Caco-2 (cell line): ENCODE results near the gene RNF208. TPM values are rescaled to one million over a fixed set of nuclear protein-coding genes. Genes with fewer than 3 reads are reported as not detected.

Experiments
- BruUV-seq: library from RNA; stranded (reverse); fragments of 400-500 nt; replicated peaks from 2 replicates; lab custom pipeline; 2021; lab: Mats Ljungman, UMichigan
- CTCF ChIA-PET: fragments of 300-600 bp; sonication (Branson Sonifier 250); formaldehyde crosslinking; loops from one replicate; lab custom pipeline; 2022; ENCODE audit warnings: antibody characterized with exemption; lab: Charles Lee
- POLR2A ChIA-PET: fragments of 300-600 bp; sonication (Branson Sonifier 250); formaldehyde crosslinking; loops from one replicate; lab custom pipeline; 2022; ENCODE audit warnings: antibody characterized with exemption; lab: Charles Lee
- DNase-seq, 2 experiments: peaks; one replicate each; pipeline versions ENCODE4 v3.0.0 to v3.0.0-alpha.2; 2020 to 2022
- H3K27me3 ChIP-seq: replicated peaks from 2 replicates; pipeline ENCODE4 v1.6.0; 2011; ENCODE audit warnings: low read length; ENCODE audit not compliant: control insufficient read depth, insufficient read depth
- H3K36me3 ChIP-seq: 2 replicates; pipeline ENCODE4 v1.5.1; 2011; ENCODE audit warnings: low read length; ENCODE audit not compliant: control insufficient read depth, insufficient read depth
- H3K4me1 ChIP-seq: fragments of 250-450 bp; sonication (Bioruptor Pico); 2 replicates; pipeline ENCODE4 v1.5.1; 2020; ENCODE audit warnings: mild to moderate bottlenecking
- H3K4me3 ChIP-seq: 2 replicates; pipeline ENCODE4 v1.5.1; 2011; ENCODE audit warnings: low read depth, mild to moderate bottlenecking, control low read depth, low read length
- H3K9me3 ChIP-seq: fragments of 250-450 bp; sonication (Bioruptor Pico); 2 replicates; pipeline ENCODE4 v1.5.1; 2020; ENCODE audit warnings: mild to moderate bottlenecking, moderate library complexity
- H3K27ac Mint-ChIP-seq: one replicate; pipeline ENCODE4 v1.8.0; 2022; ENCODE audit warnings: mixed read lengths; ENCODE audit not compliant: unreplicated experiment
- H3K27me3 Mint-ChIP-seq: one replicate; pipeline ENCODE4 v1.8.0; 2022; ENCODE audit warnings: mixed read lengths; ENCODE audit not compliant: insufficient read depth, unreplicated experiment
- H3K36me3 Mint-ChIP-seq: one replicate; pipeline ENCODE4 v1.8.0; 2022; ENCODE audit warnings: mild to moderate bottlenecking, mixed read lengths; ENCODE audit not compliant: insufficient read depth, unreplicated experiment
- H3K4me1 Mint-ChIP-seq: one replicate; pipeline ENCODE4 v1.8.0; 2022; ENCODE audit warnings: low read depth, mixed read lengths; ENCODE audit not compliant: unreplicated experiment
- H3K4me3 Mint-ChIP-seq: one replicate; pipeline ENCODE4 v1.8.0; 2022; ENCODE audit warnings: mild to moderate bottlenecking, moderate library complexity, mixed read lengths; ENCODE audit not compliant: unreplicated experiment
- H3K9me3 Mint-ChIP-seq: one replicate; pipeline ENCODE4 v1.8.0; 2022; ENCODE audit warnings: mixed read lengths; ENCODE audit not compliant: unreplicated experiment
- intact Hi-C: fragments of 100-400 bp; cut with micrococcal nuclease; formaldehyde crosslinking; loops from one replicate; pipeline ENCODE4 v1.10.0; 2022; ENCODE audit not compliant: unreplicated experiment
- total RNA-seq: library from RNA; stranded (reverse); gene quantifications from 2 replicates; pipeline ENCODE4 v1.2.3, GENCODE V29; 2022
- TF ChIP-seq, protein P1 (sequence below), 2 experiments: fragments of 200-600 bp in 1 of 2; IDR thresholded peaks; 1 replicate in 1 of 2; 2 replicates in 1 of 2; pipeline versions ENCODE4 v1.5.1 to v1.8.0; 2011 to 2022; ENCODE audit warnings: antibody characterized with exemption in 1 of 2, control low read depth in 1 of 2, inconsistent platforms in 1 of 2, low read depth in 1 of 2, low read length in 1 of 2, mild to moderate bottlenecking in 1 of 2, moderate library complexity in 1 of 2; ENCODE audit not compliant: insufficient read depth in 1 of 2, severe bottlenecking in 1 of 2, unreplicated experiment in 1 of 2

The RNF208 gene
- total RNA-seq, 1 experiment from 2014 or later: 6.5 TPM

GRCh38 chr9:137179761-137180160, 42.3 kb downstream of the RNF208 start:
- H3K27me3 Mint-ChIP-seq: no peaks in the 10 kb centered on the region
- intact Hi-C loops: no loop called here
- ChIA-PET CTCF (no interaction called here), POLR2A (no interaction called here)
- Histone ChIP-seq H3K9me3 (no peaks in the 10 kb centered on the region), H3K36me3 (peaks cover 1% of the 10 kb centered on the region; the same call in 1 of the 2 replicates), H3K27me3 (no peaks in the 10 kb centered on the region), H3K4me1 (0 out of 2 replicates have a peak, but pooled peaks cover 3% of the 10 kb centered on the region), H3K4me3 (no peak overlapping the region)
- TF ChIP-seq, protein P1, sequence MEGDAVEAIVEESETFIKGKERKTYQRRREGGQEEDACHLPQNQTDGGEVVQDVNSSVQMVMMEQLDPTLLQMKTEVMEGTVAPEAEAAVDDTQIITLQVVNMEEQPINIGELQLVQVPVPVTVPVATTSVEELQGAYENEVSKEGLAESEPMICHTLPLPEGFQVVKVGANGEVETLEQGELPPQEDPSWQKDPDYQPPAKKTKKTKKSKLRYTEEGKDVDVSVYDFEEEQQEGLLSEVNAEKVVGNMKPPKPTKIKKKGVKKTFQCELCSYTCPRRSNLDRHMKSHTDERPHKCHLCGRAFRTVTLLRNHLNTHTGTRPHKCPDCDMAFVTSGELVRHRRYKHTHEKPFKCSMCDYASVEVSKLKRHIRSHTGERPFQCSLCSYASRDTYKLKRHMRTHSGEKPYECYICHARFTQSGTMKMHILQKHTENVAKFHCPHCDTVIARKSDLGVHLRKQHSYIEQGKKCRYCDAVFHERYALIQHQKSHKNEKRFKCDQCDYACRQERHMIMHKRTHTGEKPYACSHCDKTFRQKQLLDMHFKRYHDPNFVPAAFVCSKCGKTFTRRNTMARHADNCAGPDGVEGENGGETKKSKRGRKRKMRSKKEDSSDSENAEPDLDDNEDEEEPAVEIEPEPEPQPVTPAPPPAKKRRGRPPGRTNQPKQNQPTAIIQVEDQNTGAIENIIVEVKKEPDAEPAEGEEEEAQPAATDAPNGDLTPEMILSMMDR (IDR thresholded peaks at IDR 0.05; ENCODE audit: insufficient read depth in 1 of 2, low read depth in 1 of 2, low read length in 1 of 2, severe bottlenecking in 1 of 2, unreplicated experiment in 1 of 2): no peak
- H3K36me3 Mint-ChIP-seq: peaks cover 47% of the 10 kb centered on the region
- H3K27ac Mint-ChIP-seq: no peak overlapping the region
- no peak overlapping the region for H3K4me3 Mint-ChIP-seq
- no TSS peak for BruUV-seq
- no peak for DNase-seq
- no peaks in the 10 kb centered on the region for H3K4me1 Mint-ChIP-seq
- no peaks in the 10 kb centered on the region for H3K9me3 Mint-ChIP-seq

GRCh38 chr9:137178939-137179630, 43.0 kb downstream of the RNF208 start:
- DNase-seq: no peak
- Mint-ChIP-seq H3K27me3 (no peaks in the 10 kb centered on the region), H3K9me3 (no peaks in the 10 kb centered on the region), H3K27ac (no peak overlapping the region), H3K4me1 (no peaks in the 10 kb centered on the region), H3K36me3 (peaks cover 47% of the 10 kb centered on the region), H3K4me3 (no peak overlapping the region)
- POLR2A ChIA-PET: no interaction called here
- BruUV-seq: no TSS peak
- H3K27me3 ChIP-seq: no peaks in the 10 kb centered on the region
- no peak overlapping the region for H3K4me3 ChIP-seq
- intact Hi-C loops: no loop called here
- H3K9me3 ChIP-seq: no peaks in the 10 kb centered on the region
- CTCF ChIA-PET: interaction anchor here (0.6 kb wide), 2 partner anchors 11 to 133 kb away, joined by 3 to 4 read pairs; no protein-coding TSS in a partner anchor
- H3K36me3 ChIP-seq: peaks cover 1% of the 10 kb centered on the region; the same call in 1 of the 2 replicates
- TF ChIP-seq, protein P1 (IDR thresholded peaks at IDR 0.05; ENCODE audit: insufficient read depth in 1 of 2, low read depth in 1 of 2, low read length in 1 of 2, severe bottlenecking in 1 of 2, unreplicated experiment in 1 of 2): no peak
- H3K4me1 ChIP-seq: 0 out of 2 replicates have a peak, but pooled peaks cover 3% of the 10 kb centered on the region

DNA sequence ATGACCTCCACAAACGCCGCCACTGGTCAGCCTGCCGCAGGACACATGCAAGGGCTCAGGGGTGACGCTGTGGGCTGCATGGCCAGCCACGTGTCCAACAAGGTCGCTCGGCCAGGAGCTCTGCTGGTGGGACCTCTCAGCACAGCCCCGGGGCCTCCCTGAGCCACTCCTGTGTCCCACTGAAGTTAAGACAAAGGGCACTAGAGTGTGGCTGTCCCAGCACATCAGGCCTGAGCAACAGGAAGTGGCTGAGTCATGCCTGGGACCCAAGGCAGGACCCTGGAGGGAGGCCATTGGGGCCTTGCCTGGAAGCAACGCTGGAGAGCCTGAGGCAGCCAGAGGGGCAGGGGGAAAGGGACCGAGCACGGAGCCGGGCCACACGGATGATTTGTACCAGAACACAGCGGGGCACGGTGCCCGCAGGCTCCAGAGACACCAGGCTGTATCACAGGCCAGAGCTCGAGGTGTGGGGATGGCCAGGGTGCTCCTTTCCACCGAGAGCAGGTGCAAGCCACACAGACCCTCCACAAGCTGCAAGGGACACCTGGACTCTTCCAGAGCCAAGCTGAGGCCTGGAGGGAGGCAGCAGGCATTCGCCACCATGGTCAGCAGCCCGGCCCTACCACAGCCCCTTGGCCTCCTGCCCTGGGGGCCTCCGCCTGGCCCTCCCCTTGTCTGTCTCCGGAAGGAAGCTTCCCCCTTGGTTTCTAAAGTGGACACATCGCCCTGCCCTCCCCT, 43.7 kb downstream of the RNF208 start:
- H3K36me3 ChIP-seq: peaks cover 1% of the 10 kb centered on the region; the same call in 1 of the 2 replicates
- POLR2A ChIA-PET: no interaction called here
- Mint-ChIP-seq H3K4me1 (no peaks in the 10 kb centered on the region), H3K36me3 (peaks cover 49% of the 10 kb centered on the region), H3K4me3 (no peak overlapping the region), H3K27me3 (no peaks in the 10 kb centered on the region), H3K27ac (no peak overlapping the region), H3K9me3 (no peaks in the 10 kb centered on the region)
- BruUV-seq: no TSS peak
- CTCF ChIA-PET: interaction anchor here (0.6 to 2.2 kb wide), 3 partner anchors 12 to 132 kb away, joined by 3 to 13 read pairs (median 4); no protein-coding TSS in a partner anchor
- no peak overlapping the region for H3K4me3 ChIP-seq
- TF ChIP-seq, protein P1 (IDR thresholded peaks at IDR 0.05; ENCODE audit: insufficient read depth in 1 of 2, low read depth in 1 of 2, low read length in 1 of 2, severe bottlenecking in 1 of 2, unreplicated experiment in 1 of 2): no peak
- no peaks in the 10 kb centered on the region for H3K27me3 ChIP-seq
- no peak for DNase-seq
- intact Hi-C loops: no loop called here
- H3K9me3 ChIP-seq: no peaks in the 10 kb centered on the region
- H3K4me1 ChIP-seq: 0 out of 2 replicates have a peak, but pooled peaks cover 3% of the 10 kb centered on the region
